H1 (cell line): ENCODE measurements around the gene DTL.

ENCODE experiments used
- CBX8 ChIP-seq: fragments of 300-800, 300-1000 bp; sonication (generic); IDR thresholded peaks from 2 replicates; pipeline ENCODE4 v1.7.1; 2016; ENCODE audit warnings: low read depth, low read length, borderline replicate concordance
- CHD1 ChIP-seq: IDR thresholded peaks from 2 replicates; pipeline ENCODE4 v1.6.1; 2012; ENCODE audit warnings: low read depth, low read length, improper control_type of control experiment
- CTCF ChIP-seq, 3 experiments: IDR thresholded peaks; 1 replicate in 2 of 3; 2 replicates in 1 of 3; pipeline versions ENCODE4 v1.5.1 to v1.6.1; 2011; ENCODE audit warnings: low read length in 3 of 3, mild to moderate bottlenecking in 3 of 3, inconsistent platforms in 2 of 3, low read depth in 1 of 3, moderate library complexity in 1 of 3; ENCODE audit not compliant: insufficient read depth in 1 of 3; ENCODE audit errors: control extremely low read depth in 1 of 3
- EP300 ChIP-seq, 2 experiments: IDR thresholded peaks; 1 replicate in 1 of 2; 2 replicates in 1 of 2; pipeline ENCODE4 v1.6.1; 2011 to 2012; ENCODE audit warnings: low read depth in 2 of 2, low read length in 2 of 2, mild to moderate bottlenecking in 2 of 2, borderline replicate concordance in 1 of 2, inconsistent platforms in 1 of 2, moderate library complexity in 1 of 2
- EZH2 ChIP-seq: fragments of 200-600 bp; sonication (generic); IDR thresholded peaks from 2 replicates; pipeline ENCODE4 v1.7.1; 2012; ENCODE audit warnings: low read depth, mild to moderate bottlenecking, moderate library complexity, low read length, inconsistent platforms; ENCODE audit not compliant: severe bottlenecking
- MAX ChIP-seq: IDR thresholded peaks from 2 replicates; pipeline ENCODE4 v1.6.1; 2012; ENCODE audit warnings: inconsistent platforms
- NRF1 ChIP-seq: IDR thresholded peaks from 2 replicates; pipeline ENCODE4 v1.6.1; 2011; ENCODE audit warnings: mild to moderate bottlenecking, low read depth, low read length, improper control_type of control experiment
- POLR2A ChIP-seq, 2 experiments: IDR thresholded peaks; 1 replicate in 1 of 2; 2 replicates in 1 of 2; pipeline ENCODE4 v1.6.1; 2011; ENCODE audit warnings: low read depth in 2 of 2, low read length in 2 of 2, mild to moderate bottlenecking in 2 of 2; ENCODE audit errors: control extremely low read depth in 1 of 2
- RFX5 ChIP-seq: IDR thresholded peaks from 2 replicates; pipeline ENCODE4 v1.6.1; 2011; ENCODE audit warnings: low read depth, low read length, improper control_type of control experiment, borderline replicate concordance
- SIN3A ChIP-seq, 2 experiments: IDR thresholded peaks in 1 of 2; conservative IDR thresholded peaks in 1 of 2; 2 replicates each; pipeline ENCODE4 v1.6.1; 2011 to 2012; ENCODE audit warnings: low read length in 2 of 2, improper control_type of control experiment in 1 of 2, low read depth in 1 of 2, mild to moderate bottlenecking in 1 of 2
- SIX5 ChIP-seq: IDR thresholded peaks from 2 replicates; pipeline ENCODE4 v1.6.1; 2011; ENCODE audit warnings: mild to moderate bottlenecking, low read depth, low read length
- SRF ChIP-seq: IDR thresholded peaks from 2 replicates; pipeline ENCODE4 v1.6.1; 2011; ENCODE audit warnings: mild to moderate bottlenecking, low read depth, low read length, moderate library complexity
- TAF1 ChIP-seq: IDR thresholded peaks from 2 replicates; pipeline ENCODE4 v1.6.1; 2011; ENCODE audit warnings: mild to moderate bottlenecking, low read depth, low read length
- TF ChIP-seq, protein P1 (sequence below): IDR thresholded peaks from 2 replicates; pipeline ENCODE4 v1.6.1; 2011; ENCODE audit warnings: low read depth, mild to moderate bottlenecking, low read length; ENCODE audit not compliant: insufficient read depth

- no peak for TF ChIP-seq CTCF (IDR thresholded peaks at IDR 0.05; ENCODE audit: control extremely low read depth in 1 of 3, insufficient read depth in 1 of 3, low read depth in 1 of 3, low read length in 3 of 3)
- no peak for TF ChIP-seq POLR2A (IDR thresholded peaks at IDR 0.05; ENCODE audit: control extremely low read depth in 1 of 2, low read depth in 2 of 2, low read length in 2 of 2)
- TF ChIP-seq, protein P1, sequence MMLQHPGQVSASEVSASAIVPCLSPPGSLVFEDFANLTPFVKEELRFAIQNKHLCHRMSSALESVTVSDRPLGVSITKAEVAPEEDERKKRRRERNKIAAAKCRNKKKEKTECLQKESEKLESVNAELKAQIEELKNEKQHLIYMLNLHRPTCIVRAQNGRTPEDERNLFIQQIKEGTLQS, result no peak
- TF ChIP-seq MAX, result no peak
- TF ChIP-seq EZH2, result no peak
- no peak for TF ChIP-seq EP300 (IDR thresholded peaks at IDR 0.05; ENCODE audit: borderline replicate concordance in 1 of 2, low read depth in 2 of 2, low read length in 2 of 2)
- TF ChIP-seq SIN3A (conservative IDR thresholded peaks at IDR 0.05 in 1 of 2, IDR thresholded peaks at IDR 0.05 in 1 of 2; ENCODE audit: low read depth in 1 of 2, low read length in 2 of 2), result no peak
- no peak for TF ChIP-seq SRF
- TF ChIP-seq RFX5, result no peak
- no peak for TF ChIP-seq TAF1
- TF ChIP-seq SIX5, result no peak
- no peak for TF ChIP-seq NRF1
- TF ChIP-seq CHD1, result no peak
- TF ChIP-seq CBX8, result no peak
These were observed 116.8 kb downstream of the DTL start for GRCh38 chr1:212152308-212152693.
